GM12873 (cell line): ENCODE measurements around the gene SLC25A34.

Source experiments
- TF ChIP-seq, protein P1 (sequence below): IDR thresholded peaks from 2 replicates; pipeline ENCODE4 v1.5.1; 2012; ENCODE audit warnings: low read depth, mild to moderate bottlenecking, moderate library complexity, low read length, control low read depth; ENCODE audit not compliant: insufficient read depth; ENCODE audit errors: missing control alignments

SLC25A34 gene

DNA sequence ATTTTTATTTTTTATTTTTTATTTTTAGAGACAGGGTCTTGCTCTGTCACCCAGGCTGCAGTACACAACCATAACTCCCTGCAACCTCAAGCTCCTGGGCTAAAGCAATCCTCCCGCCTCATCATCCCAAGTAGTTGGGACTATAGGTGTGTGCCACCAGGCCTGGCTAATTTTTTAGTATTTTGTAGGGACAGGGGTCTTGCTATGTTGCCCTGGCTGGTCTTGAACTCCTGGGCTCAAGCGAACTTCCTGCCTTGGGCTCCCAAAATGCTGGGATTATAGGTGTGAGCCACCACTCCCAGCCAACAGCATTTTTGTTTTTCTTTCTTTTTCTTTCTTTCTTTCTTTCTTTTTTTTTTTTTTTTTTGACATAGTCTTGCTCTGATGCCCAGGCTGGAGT is 37.9 kb upstream of the SLC25A34 start:
- TF ChIP-seq, protein P1, sequence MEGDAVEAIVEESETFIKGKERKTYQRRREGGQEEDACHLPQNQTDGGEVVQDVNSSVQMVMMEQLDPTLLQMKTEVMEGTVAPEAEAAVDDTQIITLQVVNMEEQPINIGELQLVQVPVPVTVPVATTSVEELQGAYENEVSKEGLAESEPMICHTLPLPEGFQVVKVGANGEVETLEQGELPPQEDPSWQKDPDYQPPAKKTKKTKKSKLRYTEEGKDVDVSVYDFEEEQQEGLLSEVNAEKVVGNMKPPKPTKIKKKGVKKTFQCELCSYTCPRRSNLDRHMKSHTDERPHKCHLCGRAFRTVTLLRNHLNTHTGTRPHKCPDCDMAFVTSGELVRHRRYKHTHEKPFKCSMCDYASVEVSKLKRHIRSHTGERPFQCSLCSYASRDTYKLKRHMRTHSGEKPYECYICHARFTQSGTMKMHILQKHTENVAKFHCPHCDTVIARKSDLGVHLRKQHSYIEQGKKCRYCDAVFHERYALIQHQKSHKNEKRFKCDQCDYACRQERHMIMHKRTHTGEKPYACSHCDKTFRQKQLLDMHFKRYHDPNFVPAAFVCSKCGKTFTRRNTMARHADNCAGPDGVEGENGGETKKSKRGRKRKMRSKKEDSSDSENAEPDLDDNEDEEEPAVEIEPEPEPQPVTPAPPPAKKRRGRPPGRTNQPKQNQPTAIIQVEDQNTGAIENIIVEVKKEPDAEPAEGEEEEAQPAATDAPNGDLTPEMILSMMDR, result no peak

DNA sequence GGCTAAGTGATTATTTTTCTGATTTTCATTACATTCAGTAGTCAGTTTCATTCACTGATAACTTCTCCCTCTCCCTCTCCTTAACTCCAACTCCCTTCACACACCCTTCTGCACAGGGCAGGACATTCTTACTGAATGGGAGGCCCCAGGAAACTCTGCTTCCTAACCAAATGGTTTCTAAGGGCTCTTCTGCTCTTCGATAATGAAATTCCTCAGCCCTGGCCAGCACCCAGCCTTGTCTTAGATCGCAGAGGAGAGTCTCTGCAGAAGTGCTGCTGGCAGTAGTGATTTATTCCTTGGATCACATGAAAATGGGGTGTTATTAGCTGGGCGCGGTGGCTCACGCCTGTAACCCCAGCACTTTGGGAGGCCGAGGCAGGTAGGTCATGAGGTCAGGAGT is 35.5 kb upstream of the SLC25A34 start:
- TF ChIP-seq, protein P1, result no peak

DNA sequence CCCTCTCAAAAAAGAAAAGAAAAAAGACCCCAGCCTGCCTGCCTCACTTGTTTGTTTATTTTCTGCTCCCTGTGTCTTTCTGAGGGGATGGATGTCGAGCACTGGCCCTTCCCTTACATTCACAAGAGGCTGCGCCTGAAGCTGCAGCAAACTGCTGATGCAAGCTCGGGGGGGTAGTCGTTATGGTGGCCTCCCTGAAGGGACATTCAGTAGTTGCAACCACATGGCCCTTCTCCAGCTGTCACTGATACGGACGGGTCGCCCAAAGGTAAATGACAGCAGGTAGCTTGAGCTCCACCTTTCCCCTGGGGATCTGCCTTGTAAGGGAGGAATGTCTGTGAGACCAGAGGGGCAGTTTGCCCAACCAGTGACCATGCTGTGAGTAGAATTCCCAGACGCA is 34.3 kb upstream of the SLC25A34 start:
- TF ChIP-seq, protein P1, result no peak

DNA sequence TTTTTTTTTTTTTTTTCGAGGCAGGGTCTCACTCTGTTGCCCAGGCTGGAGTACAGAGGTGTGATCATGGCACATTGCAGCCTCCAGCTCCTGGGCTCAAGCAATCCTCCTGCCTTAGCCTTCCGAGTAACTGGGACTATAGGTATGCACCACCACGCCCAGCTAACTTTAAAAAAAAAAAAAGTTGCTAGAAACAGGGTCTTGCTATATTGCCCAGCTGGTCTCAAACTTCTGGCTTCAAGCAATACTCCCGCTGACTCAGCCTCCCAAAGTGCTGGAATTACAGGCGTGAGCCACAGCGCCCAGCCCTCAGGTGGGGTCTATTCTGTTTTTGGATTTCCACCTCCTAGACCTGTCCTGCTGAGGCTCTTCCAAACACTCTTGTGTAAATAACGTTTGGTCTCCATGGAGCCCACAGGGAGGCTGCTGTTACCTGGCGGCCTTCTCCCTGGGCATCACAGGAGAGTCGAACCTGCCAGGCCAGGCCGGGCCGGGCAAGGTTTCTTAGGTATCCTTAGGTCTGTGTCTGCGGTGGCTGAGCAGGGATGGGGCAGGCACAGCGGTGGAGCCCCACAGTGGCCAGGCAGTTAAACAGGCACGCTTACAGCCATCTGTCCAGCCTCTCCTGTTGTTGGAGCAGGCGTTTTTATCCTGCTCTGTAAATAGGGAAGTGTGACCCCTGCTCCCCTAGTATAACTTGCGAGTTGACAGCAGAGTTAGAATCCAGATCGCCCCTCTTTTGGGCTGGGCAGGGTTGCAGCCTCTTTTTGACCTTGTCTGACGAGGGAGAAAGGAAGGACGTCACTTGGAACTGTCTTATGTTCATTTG is 33.1 kb upstream of the SLC25A34 start:
- TF ChIP-seq, protein P1, result no peak

DNA sequence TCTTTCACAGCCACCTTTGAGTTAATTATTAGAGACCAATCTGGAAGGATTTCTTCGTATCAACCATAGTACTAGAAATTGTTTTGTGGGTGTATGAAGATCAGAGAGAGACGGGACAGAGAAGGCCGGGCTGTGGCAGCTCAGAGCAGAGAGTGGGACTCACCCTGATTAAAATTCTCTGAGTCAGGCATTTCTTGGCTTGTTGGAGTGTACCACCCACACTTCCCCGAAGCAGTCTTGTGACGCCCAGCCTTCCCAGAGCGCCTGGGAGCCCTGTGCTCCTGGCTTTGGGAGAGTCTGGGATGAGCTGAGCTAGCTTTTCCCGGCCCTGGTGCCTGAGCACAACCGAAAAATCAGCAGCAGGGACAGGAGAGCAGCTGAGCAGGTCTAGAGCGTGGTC is 32.5 kb upstream of the SLC25A34 start:
- TF ChIP-seq, protein P1, result no peak

DNA sequence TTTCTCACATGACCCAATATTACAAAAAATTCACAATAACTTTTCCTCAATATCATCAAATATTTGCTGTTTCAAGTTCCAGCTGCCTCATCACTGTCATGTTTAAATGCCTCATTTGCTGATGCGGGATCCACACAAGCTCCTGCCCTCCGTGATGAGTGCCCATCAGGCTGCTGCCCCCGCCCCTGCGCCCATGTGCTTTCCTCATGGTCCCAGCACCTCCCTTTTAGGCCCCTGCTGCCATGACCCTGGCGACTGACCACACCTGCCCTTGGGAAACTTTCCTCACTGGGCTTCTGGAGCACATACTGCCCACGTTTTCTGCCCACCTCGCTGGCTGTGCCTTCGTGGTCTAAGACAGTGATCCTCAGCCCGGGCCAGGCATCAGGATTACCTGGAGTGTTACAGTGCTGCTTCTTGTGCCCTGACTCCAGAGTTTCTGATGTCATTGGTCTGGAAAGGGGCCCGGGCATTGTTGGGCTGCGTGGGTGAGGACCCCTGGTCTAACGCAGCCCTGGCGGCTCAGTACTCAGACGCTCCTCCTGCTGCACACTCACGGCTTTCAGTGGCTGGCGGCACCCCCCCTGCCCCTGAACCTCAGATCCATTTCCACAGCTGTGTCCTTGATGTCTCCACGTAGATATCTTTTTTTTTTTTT is 31.4 kb upstream of the SLC25A34 start:
- TF ChIP-seq, protein P1, result no peak

DNA sequence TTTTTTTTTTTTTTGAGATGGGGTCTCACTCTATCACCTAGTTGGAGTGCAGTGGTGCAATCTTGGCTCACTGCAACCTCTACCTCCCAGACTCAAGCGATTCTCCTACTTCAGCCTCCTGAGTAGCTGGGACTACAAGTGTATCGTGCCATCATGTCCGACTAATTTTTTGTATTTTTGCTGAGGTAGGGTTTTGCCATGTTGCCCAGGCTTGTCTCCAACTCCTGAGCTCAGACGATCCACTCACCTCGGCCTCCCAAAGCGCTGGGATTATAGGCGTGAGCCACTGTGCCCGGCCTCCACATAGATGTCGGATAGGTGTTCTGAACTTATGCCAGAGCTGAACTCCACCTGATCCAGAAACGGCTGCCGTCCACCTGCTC is 30.9 kb upstream of the SLC25A34 start:
- TF ChIP-seq, protein P1, result no peak
